ENCODE data around the gene LIX1L.

- TF ChIP-seq SMC3 (IDR thresholded peaks at IDR 0.05) (no peak), MAZ (IDR thresholded peaks at IDR 0.05; ENCODE audit: borderline replicate concordance, low read depth, low read length) (no peak), CEBPB (IDR thresholded peaks at IDR 0.05) (no peak), RAD21 (conservative IDR thresholded peaks at IDR 0.05 in 1 of 2, IDR thresholded peaks at IDR 0.05 in 1 of 2) (no peak), CHD2 (IDR thresholded peaks at IDR 0.05; ENCODE audit: low read length, partially characterized antibody) (no peak)
- TF ChIP-seq, protein P1, sequence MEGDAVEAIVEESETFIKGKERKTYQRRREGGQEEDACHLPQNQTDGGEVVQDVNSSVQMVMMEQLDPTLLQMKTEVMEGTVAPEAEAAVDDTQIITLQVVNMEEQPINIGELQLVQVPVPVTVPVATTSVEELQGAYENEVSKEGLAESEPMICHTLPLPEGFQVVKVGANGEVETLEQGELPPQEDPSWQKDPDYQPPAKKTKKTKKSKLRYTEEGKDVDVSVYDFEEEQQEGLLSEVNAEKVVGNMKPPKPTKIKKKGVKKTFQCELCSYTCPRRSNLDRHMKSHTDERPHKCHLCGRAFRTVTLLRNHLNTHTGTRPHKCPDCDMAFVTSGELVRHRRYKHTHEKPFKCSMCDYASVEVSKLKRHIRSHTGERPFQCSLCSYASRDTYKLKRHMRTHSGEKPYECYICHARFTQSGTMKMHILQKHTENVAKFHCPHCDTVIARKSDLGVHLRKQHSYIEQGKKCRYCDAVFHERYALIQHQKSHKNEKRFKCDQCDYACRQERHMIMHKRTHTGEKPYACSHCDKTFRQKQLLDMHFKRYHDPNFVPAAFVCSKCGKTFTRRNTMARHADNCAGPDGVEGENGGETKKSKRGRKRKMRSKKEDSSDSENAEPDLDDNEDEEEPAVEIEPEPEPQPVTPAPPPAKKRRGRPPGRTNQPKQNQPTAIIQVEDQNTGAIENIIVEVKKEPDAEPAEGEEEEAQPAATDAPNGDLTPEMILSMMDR (IDR thresholded peaks at IDR 0.05): no peak
- TF ChIP-seq, protein P2, sequence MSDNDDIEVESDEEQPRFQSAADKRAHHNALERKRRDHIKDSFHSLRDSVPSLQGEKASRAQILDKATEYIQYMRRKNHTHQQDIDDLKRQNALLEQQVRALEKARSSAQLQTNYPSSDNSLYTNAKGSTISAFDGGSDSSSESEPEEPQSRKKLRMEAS (IDR thresholded peaks at IDR 0.05): no peak
Observed at GRCh38 chr1:145997016-145997717, 39.4 kb upstream of the LIX1L start.

Data from A549 (cell line).